NCI-H748 (cell line): ENCODE data around the gene DDHD1.

Source experiments
- DNase-seq: peaks from one replicate; lab custom pipeline; 2025; ENCODE audit not compliant: unreplicated experiment; lab: John Stamatoyannopoulos, UW

Gene DDHD1

DNA sequence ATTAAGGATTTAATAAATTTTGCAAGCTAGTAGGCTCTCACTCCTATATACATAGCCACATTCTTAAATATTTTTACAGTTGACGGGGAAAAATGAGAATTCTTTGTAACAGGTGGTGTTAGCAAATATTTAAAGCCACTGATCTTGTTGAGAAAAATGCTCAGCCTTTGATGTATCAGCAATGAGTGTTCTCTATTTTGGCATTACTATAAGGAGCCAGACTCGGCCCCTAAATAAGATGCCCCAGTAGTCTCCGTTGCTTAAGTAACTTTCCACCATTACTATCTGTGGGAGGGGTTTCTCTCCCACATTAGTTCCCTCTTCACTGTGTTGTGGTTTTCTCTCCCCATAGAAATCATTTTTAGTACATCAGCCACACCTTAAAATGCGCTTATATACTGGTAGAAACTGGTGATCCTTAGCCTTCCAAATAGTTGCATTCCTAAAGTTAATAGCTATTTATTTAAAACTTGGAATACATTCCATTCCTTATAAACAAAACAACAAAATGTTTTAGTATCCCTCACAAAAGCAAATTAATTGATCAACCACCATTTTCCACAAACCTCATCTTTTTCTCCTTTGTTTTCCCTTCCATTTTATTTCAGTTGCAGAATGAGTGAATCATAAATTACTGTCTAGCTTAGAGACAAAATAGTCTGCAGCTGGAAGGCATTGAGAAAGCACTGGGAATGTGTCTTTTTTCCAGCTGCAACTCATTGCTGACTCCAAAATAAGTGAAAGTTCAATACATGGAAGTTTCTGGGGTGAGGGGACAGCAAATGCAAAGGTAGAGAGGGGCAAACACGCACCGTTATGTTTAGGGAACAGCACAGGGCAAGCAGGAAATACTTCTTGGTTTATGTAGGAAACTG is 117.5 kb downstream of the DDHD1 start:
- no peak for DNase-seq

DNA sequence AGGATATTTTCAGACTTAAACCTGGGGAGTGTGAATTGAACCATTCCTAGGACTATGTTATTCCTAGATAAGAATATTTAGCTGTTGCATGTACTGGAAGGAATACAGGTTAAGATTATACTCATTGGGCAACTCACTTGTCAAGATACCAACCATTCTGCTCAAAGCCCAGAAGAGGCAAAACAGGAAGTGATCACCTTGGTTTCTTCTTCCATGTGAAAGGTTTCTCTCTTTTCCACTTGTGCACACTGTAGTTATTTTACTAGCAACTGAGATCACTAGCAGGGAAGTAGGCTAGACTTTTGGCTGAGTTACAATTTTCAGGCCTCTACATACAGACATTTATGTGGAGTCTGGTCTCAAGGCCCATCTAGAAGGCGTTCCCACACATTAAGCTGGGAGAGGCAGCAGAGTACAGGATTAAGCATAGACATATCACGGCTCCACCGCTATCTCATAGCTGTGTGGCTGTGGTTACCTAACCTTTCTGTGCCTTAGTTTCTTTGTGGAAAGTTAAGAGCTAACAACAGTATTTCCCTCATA is 118.4 kb downstream of the DDHD1 start:
- DNase-seq = no peak

DNA sequence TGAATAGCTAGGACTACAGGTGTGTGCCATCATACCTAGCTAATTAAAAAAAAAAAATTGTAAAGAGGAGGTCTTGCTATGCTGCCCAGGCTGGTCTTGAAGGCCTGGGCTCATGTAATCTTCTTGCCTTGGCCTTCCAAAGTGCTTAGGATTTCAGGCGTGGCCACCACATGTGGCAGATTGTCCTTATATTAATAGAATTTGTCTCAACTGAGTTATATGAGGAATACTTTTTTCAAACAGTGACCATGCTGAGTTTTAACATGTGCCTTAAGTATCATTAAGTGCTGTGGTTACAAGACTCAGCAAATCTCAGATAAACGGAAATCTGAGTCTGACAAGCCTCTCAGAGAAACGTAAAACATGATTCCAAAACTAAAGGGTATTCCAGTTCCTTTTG is 119.1 kb downstream of the DDHD1 start:
- no peak for DNase-seq

DNA sequence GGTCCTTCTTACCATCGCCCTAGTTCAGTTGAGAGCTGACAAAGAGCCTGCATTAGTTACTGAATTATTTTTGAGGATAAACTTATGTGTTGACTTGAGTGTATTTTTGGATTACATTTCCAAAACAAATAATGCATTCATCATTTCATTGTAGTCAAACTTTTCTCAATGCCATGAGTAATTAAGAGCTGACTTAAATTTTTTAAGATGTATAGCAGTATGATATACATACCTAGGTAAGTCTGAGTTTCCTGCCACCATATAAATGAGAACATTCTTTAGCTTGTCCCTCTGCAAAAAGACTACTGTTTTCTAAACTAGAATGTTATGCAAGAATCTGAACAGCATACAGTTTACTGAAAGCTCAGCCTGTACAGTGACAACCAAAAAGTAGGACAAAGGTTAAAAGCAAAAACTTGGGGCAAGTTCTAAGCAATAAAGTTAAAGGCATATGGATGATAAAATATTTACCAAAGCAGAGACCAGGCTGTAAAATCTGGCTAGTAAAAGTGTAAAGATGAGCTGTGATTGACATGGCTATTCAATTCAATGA is 120.2 kb downstream of the DDHD1 start:
- no peak for DNase-seq

DNA sequence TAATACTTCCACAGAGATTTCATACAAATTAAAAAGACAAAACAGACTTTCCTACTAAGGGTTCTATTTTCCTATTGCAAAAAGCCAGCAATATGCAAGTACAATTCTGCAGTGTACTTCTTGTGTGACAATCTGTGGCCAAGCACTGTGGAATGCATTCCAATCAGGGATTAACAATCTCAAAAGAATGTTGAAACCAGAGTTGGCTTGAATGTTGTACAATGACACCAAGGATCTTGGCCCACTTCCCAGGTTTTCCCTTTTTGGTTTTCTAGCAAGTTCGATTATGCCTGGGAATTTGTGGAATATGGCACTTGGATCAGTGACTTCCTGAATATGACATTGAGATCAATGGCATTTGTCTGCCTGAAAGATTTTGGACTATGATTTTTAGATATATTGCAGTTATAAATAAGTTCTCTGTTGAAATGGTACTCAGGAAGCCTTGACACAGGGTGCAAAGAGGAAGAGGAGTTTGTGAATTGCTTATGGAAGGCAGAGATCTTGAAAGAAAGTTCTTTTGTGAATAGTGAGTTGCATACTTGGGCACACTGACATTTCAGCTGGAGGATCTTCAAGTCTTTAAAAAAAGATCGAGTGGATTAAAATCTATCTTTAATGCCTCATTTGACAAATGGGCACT is 120.8 kb downstream of the DDHD1 start:
- DNase-seq = no peak

DNA sequence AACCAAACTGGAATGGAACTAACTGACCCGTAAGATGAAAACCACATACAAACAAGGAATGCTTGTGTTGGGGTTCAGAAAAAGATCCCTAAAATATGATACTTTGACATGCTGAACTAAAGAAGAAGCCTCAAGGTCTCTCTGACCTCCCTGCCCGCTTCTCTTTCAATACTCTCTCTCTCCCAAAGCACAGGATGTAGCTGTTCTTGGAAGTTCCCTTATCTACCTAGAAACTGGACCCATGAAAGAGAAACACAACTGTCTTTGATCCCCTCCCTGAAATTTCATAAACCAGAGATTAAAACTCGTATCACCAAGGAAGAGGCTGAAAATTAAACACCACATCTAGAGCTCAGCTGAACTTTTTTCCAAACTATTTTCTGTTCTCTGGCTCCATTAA is 125.6 kb downstream of the DDHD1 start:
- no peak for DNase-seq

DNA sequence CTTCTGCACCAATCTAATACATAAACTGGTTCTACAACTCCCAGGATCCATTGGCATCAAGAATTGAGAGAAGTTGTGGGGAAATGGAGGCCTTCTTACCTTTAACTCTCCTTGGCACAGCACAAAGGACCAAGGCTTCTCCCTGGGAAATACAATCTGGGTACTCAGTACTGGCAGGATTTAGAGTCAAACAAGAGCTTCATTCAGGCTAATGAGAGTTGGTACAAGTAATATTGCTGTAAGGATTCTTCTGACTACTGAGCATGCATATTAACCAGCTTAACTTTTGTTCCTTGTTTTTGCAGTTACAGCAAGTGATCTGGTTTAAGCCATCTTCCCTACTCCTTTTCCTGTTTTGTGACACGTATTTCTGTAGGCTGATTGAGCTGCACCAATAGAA is 126.1 kb downstream of the DDHD1 start:
- DNase-seq = no peak

DNA sequence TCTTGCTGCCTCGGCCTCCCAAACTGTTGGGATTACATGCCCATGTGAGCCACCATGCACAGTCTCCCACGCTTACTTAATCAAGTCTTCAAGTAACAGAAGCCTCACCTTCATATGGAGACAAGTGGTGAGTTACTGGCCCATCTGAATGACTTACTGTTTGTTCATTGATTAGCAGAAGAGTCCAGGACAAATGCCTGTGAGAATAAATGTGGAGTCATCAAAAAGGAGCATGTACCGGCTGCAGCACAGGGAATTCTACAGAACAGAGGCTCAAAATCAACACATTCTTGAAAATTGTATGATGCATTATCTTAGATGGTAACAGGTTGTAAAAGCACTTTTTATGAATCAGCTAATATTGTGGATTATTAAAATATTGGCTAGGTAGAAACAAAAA is 129.8 kb downstream of the DDHD1 start:
- no peak for DNase-seq

DNA sequence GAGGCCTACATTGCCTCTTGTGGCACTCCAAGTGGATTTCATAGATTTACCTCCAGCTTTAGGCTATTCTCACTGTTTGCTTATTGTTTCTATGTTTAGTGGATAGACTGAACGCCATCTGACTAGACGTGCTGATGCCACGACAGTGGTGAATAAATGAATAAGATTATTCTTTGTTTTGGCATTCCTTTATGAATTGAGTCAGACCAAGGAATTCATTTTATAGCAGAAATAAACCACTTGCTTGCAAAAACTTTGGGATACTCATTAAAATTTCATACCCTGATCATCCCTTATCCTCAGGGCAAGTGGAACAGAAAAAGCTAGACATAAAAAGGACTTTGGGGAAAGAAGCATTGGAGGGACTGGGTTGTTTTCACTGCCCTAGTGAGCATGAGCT is 130.5 kb downstream of the DDHD1 start:
- no peak for DNase-seq

DNA sequence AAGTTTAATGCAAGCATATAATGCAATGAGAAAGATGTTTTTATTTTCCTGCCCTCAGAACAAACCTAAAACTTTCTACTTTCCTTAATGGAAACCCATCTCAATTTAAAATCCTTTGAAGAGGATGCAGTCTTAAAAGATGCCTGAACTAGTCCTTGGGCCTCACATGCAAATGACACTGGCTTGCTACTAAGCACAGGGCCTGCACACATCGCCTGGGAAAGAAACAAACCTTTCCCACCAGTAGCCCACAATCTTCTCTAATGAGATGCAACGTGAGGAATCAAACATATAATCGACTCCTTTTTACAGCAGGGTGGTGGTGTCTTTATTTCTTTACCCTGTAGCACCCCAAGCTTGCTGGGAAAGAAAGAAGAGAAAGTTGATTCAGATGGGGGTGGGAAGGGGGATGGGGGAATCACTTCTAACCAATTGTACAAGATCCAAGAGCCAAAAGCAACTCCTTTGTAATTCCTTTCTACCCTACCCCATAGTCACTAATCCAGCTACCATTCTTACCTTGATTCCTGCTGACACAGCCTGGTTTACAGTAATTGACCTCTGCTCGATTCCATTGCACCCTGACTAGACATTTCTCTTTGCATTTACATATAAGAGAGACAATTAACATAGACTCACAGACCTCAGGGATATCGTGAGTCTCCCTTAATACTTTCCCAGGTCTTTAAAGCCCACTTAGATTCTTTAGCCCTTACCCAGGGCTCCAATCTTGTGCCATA is 132.8 kb downstream of the DDHD1 start:
- no peak for DNase-seq

DNA sequence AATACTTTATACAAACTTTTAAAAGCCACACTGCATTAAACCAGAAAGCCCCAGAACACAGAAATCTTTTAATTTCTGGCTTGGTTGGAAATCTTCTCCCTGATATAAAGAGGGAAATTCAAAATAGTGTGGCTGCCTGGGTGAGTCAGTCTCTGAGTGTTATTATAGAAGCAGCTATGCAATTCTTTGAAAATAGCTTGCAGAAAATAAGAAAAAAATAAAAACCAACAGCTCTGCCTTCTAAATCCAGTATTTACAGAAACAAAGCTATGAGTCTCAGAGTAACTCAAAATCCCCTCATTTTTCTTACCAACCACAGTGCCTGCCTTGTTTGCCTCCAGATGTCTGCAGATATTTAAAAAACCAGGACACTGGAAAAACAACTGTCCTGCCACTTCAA is 133.7 kb downstream of the DDHD1 start:
- DNase-seq = no peak

DNA sequence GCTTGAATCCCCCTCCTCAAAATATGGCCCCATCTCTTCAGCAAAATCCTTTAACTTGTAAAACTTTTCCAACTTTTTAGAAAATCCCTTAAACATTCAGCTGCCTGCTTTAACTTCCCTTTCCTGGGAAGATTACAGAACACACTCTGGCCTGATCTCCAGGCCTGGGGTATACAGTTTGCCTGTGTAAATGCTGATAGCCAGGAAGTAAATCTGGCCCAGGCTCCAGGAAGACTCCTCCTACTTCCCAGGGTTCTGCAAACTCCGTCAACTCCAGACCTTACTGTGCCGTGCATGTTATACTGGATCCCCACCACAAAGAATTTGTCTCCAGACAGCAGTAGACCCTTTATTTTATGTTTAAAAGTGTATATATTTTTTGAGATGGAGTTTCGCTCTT is 135.3 kb downstream of the DDHD1 start:
- no peak for DNase-seq

DNA sequence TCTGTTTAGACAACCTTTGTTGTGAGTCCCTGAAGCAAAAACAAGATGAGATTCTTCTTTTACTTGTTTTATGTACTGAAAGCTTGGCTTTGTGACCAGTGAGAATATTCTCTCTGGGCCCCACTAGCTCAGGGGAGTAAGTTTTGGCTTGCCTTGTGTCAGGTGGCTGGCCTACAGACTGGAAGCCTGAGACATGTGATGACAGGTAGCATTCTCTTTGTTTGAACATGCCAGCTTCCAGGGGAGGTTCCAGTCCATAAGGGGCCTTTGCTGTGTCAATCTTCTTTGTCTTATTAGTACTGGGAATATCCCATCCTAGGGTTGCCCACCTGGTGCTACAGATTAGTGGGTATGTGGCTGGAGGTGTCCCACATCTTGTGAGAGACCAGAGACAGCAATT is 136.2 kb downstream of the DDHD1 start:
- DNase-seq = no peak

DNA sequence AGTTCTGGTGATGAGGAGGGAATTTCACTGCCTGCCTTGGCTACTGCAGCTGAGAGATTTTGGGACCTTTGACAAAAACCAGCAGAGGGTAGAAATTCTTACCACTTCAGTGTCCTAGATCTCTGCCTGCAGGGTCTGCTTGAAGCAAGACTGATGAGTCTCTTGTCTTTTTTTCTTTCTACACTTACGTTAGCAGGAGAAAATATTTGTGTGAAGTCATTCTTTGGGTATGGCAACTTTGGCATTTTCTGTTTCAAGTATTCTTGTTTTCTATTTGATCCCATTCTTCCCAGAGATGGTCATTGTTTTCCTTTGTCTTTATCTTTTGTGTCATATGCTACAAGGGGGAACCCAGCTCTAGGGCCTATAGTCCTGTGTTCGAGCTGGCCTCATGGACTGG is 136.6 kb downstream of the DDHD1 start:
- DNase-seq = no peak

DNA sequence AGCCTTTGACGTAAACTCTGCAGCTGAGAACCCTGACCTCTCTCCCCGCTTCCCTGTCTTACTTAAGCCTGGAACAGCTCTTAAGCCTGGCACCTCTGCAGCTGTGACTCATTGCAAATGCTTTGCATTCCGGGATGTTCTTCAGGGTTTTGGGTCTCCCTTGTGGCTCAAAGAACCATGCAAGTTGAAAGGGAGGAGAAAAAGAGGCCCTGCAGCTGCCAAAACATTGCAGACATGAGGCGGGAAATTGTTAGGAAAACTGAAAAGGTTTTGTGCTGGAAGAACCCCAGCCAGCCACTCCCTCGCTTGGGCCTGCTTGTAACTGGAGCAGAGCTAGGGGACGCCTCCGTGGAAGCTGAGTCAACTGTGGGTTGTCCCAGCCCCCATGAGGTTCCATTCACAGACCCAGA is 142.1 kb downstream of the DDHD1 start:
- DNase-seq = no peak

DNA sequence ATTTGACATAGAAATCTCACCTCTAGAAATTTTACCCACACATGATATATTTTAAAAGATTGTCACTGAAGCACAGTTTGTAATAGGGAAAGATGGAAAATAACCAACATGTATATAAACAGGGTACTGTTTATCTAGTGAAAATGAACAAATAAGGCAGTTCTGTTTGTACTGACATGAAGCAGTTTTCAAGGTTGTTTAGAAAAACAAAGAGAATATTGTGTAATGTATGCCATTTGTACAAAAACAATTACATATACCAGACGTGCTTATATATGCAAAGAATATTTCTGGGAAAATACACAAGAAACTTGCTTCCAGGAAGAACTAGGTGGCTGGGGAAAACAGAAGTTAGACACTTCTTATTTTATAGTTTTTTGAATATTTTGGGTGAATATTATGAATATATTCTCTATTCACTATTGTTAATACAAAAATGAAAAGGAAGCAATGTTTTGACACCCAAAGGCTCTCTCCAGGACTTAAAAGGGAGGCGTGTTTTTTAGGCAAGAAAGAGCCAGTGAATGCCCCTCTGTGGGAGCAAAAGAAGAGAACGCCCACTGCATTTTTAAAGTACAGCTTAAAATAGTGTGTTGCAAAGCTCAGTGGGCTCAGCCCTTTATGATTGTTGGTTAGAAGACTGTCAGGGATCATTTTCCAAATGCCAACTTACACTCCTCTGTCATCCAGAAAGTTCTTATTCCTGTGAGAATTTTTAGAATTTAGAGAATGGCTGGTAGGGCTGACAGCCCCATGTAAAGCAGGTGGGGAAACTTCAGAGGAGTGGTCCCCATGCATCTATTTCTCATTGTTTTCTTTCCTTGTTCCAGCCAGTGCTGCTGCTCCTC is 142.7 kb downstream of the DDHD1 start:
- no peak for DNase-seq

DNA sequence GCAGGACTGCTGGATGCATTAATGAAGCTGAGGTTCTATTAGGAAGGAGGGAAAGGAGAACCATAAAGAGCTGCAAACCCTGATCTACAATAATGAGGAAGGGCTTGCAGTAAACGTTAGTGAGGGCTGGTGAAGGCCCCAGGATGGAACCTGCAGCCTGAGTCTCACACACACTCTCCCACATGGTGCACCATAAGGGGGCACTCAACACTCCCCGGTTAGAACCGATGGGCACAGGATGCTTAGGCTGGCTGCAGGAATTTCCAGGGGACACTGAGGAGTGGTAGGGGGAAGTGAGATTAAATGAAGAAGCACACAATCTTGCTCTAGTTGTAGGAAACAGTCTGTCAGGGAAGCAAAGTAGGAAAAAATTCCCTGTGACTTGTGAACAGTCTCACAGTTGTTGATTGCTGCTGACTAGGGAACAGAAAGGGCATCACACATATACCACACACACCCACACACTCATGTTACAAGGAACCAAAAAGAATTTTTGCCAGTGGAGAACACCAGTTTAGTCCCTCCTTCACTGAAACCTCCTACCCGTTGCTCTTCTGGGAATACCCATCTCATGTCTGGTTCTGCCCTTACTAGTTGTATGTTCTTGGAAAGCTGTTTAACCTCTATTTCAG is 146.1 kb downstream of the DDHD1 start:
- no peak for DNase-seq

DNA sequence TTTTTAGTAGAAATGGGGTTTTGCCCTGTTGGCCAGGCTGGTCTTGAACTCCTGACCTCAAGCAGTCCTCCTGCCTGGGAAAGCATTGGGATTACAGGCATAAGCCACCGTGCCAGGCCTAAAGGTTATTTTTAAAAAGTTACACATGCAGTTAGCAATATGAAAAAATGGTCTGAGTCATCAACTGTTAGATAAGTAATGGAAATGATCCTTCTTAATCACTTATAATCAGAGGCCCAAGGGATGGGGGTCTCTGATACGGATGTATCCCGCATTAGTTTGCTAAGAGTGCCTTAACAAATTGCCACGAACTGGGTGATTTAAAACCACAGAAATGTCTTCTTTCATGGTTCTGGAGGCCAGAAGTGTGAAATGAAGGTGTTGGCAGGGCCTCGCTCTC is 148.1 kb downstream of the DDHD1 start:
- no peak for DNase-seq

DNA sequence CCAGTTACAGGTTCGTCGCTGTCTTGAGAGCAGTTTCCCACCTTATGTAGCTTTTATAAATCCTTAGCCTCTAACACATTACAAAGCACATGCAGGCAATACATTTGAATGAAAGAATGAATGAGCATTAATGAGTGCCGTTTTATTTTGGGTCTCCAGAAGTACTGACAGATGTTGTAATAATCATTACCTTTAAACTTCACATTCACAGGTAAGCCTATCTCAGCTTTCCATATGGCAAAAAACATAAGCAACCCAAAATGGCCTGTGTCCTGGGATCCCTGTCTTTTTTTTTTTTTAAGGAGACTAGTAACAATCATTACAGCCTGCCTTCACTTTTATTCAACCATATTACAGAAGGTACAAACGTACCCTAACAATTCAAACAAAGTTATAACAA is 149.3 kb downstream of the DDHD1 start:
- DNase-seq = no peak

DNA sequence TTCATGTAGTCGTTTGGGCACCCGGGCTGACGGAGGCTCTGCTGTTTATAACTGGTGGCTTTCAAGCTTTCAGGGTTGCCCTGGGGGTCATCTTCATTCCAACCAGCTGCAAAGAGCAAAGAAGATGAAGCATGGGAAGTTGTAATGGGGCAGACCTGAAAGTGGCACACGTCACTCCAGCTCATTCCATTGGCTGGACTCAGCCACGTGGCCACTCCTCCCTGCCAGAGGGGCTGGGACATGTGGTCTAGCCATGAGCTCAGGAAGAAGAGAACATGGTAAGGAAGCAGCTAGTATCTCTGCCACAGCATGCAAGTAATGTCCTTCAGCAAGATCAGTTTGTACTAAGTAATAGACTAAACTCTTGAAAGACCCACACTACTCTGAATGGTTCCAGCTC is 150.5 kb downstream of the DDHD1 start:
- DNase-seq = no peak
